Erythroblast (primary cell): Measurements from ENCODE around the gene RIC1.

ENCODE experiments used
- GATA1 ChIP-seq: IDR thresholded peaks from 2 replicates; pipeline ENCODE4 v1.6.1; 2011; ENCODE audit warnings: low read depth, mild to moderate bottlenecking, control low read depth, low read length, moderate library complexity
- POLR2A ChIP-seq: IDR thresholded peaks from 2 replicates; pipeline ENCODE4 v1.6.1; 2011; ENCODE audit warnings: mild to moderate bottlenecking, low read length

GRCh38 chr9:5784526-5785315, 155.8 kb downstream of the RIC1 start:
- TF ChIP-seq POLR2A (no peak), GATA1 (no peak)
